Fibroblast of villous mesenchyme (primary cell): ENCODE data around the gene GPC6. TPM values are rescaled to one million over a fixed set of nuclear protein-coding genes. Genes with fewer than 3 reads are reported as not detected.

Source experiments
- DNase-seq: peaks from one replicate; pipeline ENCODE4 v3.0.0-alpha.2; 2010; ENCODE audit warnings: low read depth
- H3K4me3 ChIP-seq: 2 replicates; pipeline ENCODE4 v1.5.1; 2011; ENCODE audit warnings: low read depth, mild to moderate bottlenecking, low read length
- CTCF ChIP-seq: IDR thresholded peaks from 2 replicates; pipeline ENCODE4 v1.5.1; 2012; ENCODE audit warnings: low read depth, mild to moderate bottlenecking, low read length; ENCODE audit not compliant: insufficient read depth
- total RNA-seq: library from RNA; depleted of rRNA; stranded (reverse); fragments of >200 nt; gene quantifications from 2 replicates; pipeline ENCODE4 v1.2.3, GENCODE V29; 2012

GPC6 gene
- total RNA-seq, 1 donor = 6.0 TPM

- DNase-seq = no peak
- H3K4me3 ChIP-seq = no peak overlapping the region
- TF ChIP-seq CTCF = no peak
These were observed 1021.3 kb downstream of the GPC6 start for GRCh38 chr13:94247890-94248289.

GRCh38 chr13:94248454-94249228, 1022.0 kb downstream of the GPC6 start:
- DNase-seq = peak; percentile 26
- no peak for TF ChIP-seq CTCF
- H3K4me3 ChIP-seq = no peak overlapping the region

- no peak for TF ChIP-seq CTCF
- no peak overlapping the region for H3K4me3 ChIP-seq
- DNase-seq = peak; percentile 48
These were observed 1022.9 kb downstream of the GPC6 start for GRCh38 chr13:94249512-94249911.

- no peak for TF ChIP-seq CTCF
- DNase-seq = no peak
These were observed 1025.4 kb downstream of the GPC6 start for GRCh38 chr13:94251831-94252608.

GRCh38 chr13:94254737-94255136, 1028.1 kb downstream of the GPC6 start:
- peak; percentile 8 for DNase-seq
- no peak overlapping the region for H3K4me3 ChIP-seq
- TF ChIP-seq CTCF = no peak

More at GRCh38 chr13:94251831-94252608, 1025.4 kb downstream of the GPC6 start:
- no peak overlapping the region for H3K4me3 ChIP-seq

- no peak for TF ChIP-seq CTCF
- H3K4me3 ChIP-seq = no peak overlapping the region
- no peak for DNase-seq
These were observed 1030.1 kb downstream of the GPC6 start for GRCh38 chr13:94256721-94257120.
